HL-60 (cell line): ENCODE data around the gene RFTN1.

Source experiments
- DNase-seq, 2 experiments: peaks; one replicate each; pipeline ENCODE4 v3.0.0-alpha.2; 2010 to 2020; ENCODE audit warnings: low read depth in 1 of 2, low spot score in 1 of 2
- H3K27ac ChIP-seq: fragments of 250-450 bp; sonication (Bioruptor Pico); replicated peaks from 2 replicates; pipeline ENCODE4 v1.5.1; 2020; ENCODE audit warnings: mild to moderate bottlenecking, moderate library complexity
- H3K27me3 ChIP-seq: fragments of 250-450 bp; sonication (Bioruptor Pico); 2 replicates; pipeline ENCODE4 v1.5.1; 2021; ENCODE audit warnings: mild to moderate bottlenecking, moderate library complexity; ENCODE audit not compliant: insufficient read depth, poor library complexity, severe bottlenecking
- H3K4me3 ChIP-seq: replicated peaks from 2 replicates; pipeline ENCODE4 v1.5.1; 2011; ENCODE audit warnings: mild to moderate bottlenecking, control low read depth, low read length; ENCODE audit not compliant: insufficient read depth
- CTCF ChIP-seq: IDR thresholded peaks from one replicate; pipeline ENCODE4 v1.5.1; 2011; ENCODE audit warnings: low read length, control low read depth, inconsistent platforms; ENCODE audit not compliant: insufficient read depth
- GABPA ChIP-seq: IDR thresholded peaks from 2 replicates; pipeline ENCODE4 v1.6.1; 2012; ENCODE audit warnings: low read depth
- POLR2AphosphoS5 ChIP-seq: IDR thresholded peaks from 2 replicates; pipeline ENCODE4 v1.6.1; 2012; ENCODE audit warnings: low read depth
- REST ChIP-seq: IDR thresholded peaks from 2 replicates; pipeline ENCODE4 v1.6.1; 2012; ENCODE audit warnings: low read depth; ENCODE audit not compliant: insufficient replicate concordance
- SPI1 ChIP-seq: IDR thresholded peaks from 2 replicates; pipeline ENCODE4 v1.6.1; 2012; ENCODE audit warnings: low read depth, mild to moderate bottlenecking, borderline replicate concordance

The RFTN1 gene

GRCh38 chr3:16404349-16404895 is 109.1 kb downstream of the RFTN1 start:
- no peaks in the 10 kb centered on the region for H3K27me3 ChIP-seq
- TF ChIP-seq GABPA (no peak), CTCF (no peak), REST (no peak), POLR2AphosphoS5 (no peak), SPI1 (no peak)
- no peak overlapping the region for H3K4me3 ChIP-seq
- no peak overlapping the region for H3K27ac ChIP-seq
- DNase-seq: no peak

GRCh38 chr3:16402451-16402850 is 111.0 kb downstream of the RFTN1 start:
- Histone ChIP-seq H3K4me3 (no peak overlapping the region), H3K27ac (no peak overlapping the region), H3K27me3 (no peaks in the 10 kb centered on the region)
- TF ChIP-seq CTCF (no peak), GABPA (no peak), SPI1 (no peak), REST (no peak)
- DNase-seq: no peak

GRCh38 chr3:16401273-16401672 is 112.2 kb downstream of the RFTN1 start:
- H3K27me3 ChIP-seq: no peaks in the 10 kb centered on the region
- no peak overlapping the region for H3K4me3 ChIP-seq
- DNase-seq: no peak
- TF ChIP-seq POLR2AphosphoS5: no peak
- no peak for TF ChIP-seq GABPA
- no peak for TF ChIP-seq CTCF
- TF ChIP-seq SPI1: no peak
- no peak for TF ChIP-seq REST
- H3K27ac ChIP-seq: no peak overlapping the region
